Peyer's patch (tissue), 4 donors: ENCODE results near the gene ARID1B.

ENCODE experiments used
- POLR2A ChIP-seq, 2 donors: fragments of 450-650 bp; IDR thresholded peaks; one replicate each; pipeline ENCODE4 v1.5.1; 2017; ENCODE audit warnings: antibody characterized with exemption in 2 of 2, mild to moderate bottlenecking in 2 of 2, moderate library complexity in 2 of 2
- TF ChIP-seq, protein P1 (sequence below), 6 experiments: fragments of 450-650 bp in 4 of 6; fragments of 200-600 bp in 2 of 6; sonication (generic) in 1 of 6; IDR thresholded peaks; one replicate each; pipeline ENCODE4 v1.5.1; 2017 to 2019; ENCODE audit warnings: antibody characterized with exemption in 6 of 6, mild to moderate bottlenecking in 3 of 6, moderate library complexity in 1 of 6

DNA sequence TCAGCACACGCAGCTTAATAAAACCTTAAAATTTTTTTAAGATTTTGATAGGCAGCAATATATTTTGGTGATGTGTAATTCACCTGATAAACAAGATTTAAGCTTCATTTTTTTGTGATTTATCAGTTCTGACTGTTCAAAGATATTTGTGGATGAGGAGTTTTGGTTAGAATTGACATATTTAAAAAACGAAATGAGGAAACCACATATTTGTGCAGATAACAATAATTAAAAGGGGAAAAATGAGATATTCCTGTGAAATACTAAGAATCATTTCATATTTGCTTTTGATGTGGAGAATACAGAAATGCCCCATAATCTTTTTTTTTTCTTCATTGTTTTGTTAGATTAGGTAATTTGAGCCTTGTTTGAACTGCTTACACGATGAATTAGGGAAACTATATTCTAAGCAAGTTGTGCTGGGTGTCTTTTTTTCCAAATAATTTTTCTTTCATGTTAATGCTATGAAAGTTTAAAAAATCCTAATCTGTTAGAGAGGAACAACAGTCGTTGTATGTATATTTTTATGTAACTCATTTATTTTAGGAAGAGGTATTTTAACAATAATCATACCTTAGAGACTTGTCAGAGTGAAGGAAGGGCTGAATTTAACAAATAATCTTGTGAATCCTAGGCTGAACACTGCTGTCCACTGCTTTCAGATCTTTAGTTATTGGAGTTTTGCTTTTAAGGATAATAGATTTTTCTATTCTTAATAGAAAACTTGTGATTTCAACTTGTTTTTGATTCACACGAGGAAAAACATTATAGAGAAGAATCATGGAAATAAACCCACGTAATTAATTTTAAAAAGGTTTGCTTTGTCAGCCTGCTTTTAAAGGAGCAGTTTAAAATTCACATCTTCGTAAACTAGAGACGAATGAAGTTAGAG is 4.0 kb downstream of the ARID1B start:
- no peak for TF ChIP-seq POLR2A (IDR thresholded peaks at IDR 0.05)
- TF ChIP-seq, protein P1, sequence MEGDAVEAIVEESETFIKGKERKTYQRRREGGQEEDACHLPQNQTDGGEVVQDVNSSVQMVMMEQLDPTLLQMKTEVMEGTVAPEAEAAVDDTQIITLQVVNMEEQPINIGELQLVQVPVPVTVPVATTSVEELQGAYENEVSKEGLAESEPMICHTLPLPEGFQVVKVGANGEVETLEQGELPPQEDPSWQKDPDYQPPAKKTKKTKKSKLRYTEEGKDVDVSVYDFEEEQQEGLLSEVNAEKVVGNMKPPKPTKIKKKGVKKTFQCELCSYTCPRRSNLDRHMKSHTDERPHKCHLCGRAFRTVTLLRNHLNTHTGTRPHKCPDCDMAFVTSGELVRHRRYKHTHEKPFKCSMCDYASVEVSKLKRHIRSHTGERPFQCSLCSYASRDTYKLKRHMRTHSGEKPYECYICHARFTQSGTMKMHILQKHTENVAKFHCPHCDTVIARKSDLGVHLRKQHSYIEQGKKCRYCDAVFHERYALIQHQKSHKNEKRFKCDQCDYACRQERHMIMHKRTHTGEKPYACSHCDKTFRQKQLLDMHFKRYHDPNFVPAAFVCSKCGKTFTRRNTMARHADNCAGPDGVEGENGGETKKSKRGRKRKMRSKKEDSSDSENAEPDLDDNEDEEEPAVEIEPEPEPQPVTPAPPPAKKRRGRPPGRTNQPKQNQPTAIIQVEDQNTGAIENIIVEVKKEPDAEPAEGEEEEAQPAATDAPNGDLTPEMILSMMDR (IDR thresholded peaks at IDR 0.05): no peak
